ENCODE data around the gene GAS5. TPM values are rescaled to one million over a fixed set of nuclear protein-coding genes. Genes with fewer than 3 reads are reported as not detected.

Gene GAS5
- total and polyA plus RNA-seq, 9 of the 15 experiments (the other 6 are each of a cell fraction or from before 2014, with no cell fraction given) = 565 to 1,860 (median 1,006) TPM

GRCh38 chr1:173870252-173871075 is 2.7 kb upstream of the GAS5 start (continued):
- no peak for TF ChIP-seq ZNF76 (CRISPR knock-in tag; IDR thresholded peaks at IDR 0.05; ENCODE audit: borderline replicate concordance)
- no peak for TF ChIP-seq ZMIZ1 (IDR thresholded peaks at IDR 0.05; ENCODE audit: low read depth in 2 of 2, low read length in 2 of 2)
- TF ChIP-seq, protein P1, sequence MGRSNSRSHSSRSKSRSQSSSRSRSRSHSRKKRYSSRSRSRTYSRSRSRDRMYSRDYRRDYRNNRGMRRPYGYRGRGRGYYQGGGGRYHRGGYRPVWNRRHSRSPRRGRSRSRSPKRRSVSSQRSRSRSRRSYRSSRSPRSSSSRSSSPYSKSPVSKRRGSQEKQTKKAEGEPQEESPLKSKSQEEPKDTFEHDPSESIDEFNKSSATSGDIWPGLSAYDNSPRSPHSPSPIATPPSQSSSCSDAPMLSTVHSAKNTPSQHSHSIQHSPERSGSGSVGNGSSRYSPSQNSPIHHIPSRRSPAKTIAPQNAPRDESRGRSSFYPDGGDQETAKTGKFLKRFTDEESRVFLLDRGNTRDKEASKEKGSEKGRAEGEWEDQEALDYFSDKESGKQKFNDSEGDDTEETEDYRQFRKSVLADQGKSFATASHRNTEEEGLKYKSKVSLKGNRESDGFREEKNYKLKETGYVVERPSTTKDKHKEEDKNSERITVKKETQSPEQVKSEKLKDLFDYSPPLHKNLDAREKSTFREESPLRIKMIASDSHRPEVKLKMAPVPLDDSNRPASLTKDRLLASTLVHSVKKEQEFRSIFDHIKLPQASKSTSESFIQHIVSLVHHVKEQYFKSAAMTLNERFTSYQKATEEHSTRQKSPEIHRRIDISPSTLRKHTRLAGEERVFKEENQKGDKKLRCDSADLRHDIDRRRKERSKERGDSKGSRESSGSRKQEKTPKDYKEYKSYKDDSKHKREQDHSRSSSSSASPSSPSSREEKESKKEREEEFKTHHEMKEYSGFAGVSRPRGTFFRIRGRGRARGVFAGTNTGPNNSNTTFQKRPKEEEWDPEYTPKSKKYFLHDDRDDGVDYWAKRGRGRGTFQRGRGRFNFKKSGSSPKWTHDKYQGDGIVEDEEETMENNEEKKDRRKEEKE (IDR thresholded peaks at IDR 0.05; ENCODE audit: borderline replicate concordance in 1 of 2, control insufficient read depth in 1 of 2, low read depth in 2 of 2, low read length in 1 of 2) = no peak
- 0 out of 2 replicates have a peak, but pooled peaks have one; percentile 8 for TF ChIP-seq PYGO2 (tag; IDR thresholded peaks at IDR 0.05)
- no peak for TF ChIP-seq PTBP1 (IDR thresholded peaks at IDR 0.05; ENCODE audit: low read depth, low read length)
- no peak for TF ChIP-seq E2F3 (CRISPR knock-in tag; IDR thresholded peaks at IDR 0.05)
- no peak for TF ChIP-seq SNAPC5 (CRISPR knock-in tag; IDR thresholded peaks at IDR 0.05)
- TF ChIP-seq ASH1L (IDR thresholded peaks at IDR 0.05; ENCODE audit: borderline replicate concordance, low read depth, partially characterized antibody) = no peak
- TF ChIP-seq ZNF324 (CRISPR knock-in tag; IDR thresholded peaks at IDR 0.05) = no peak
- no peak for TF ChIP-seq POLR3A (IDR thresholded peaks at IDR 0.05; ENCODE audit: borderline replicate concordance, extremely low read depth, insufficient read depth, insufficient read length)
- no peak for TF ChIP-seq CC2D1A (IDR thresholded peaks at IDR 0.05)
- TF ChIP-seq MEIS2 (IDR thresholded peaks at IDR 0.05; ENCODE audit: partially characterized antibody) = peak; percentile 20
- no peak for TF ChIP-seq ZNF766 (CRISPR knock-in tag; conservative IDR thresholded peaks at IDR 0.05)
- 0 out of 2 replicates have a peak, but pooled peaks have one; percentile 14 for TF ChIP-seq SMARCE1 (IDR thresholded peaks at IDR 0.05)
- no peak for TF ChIP-seq ZBTB5 (IDR thresholded peaks at IDR 0.05)
- TF ChIP-seq SETDB1 (IDR thresholded peaks at IDR 0.05; ENCODE audit: low read length) = no peak
- TF ChIP-seq CBFB (CRISPR knock-in tag; IDR thresholded peaks at IDR 0.05) = 0 out of 2 replicates have a peak, but pooled peaks have one; percentile 34
- TF ChIP-seq ESRRB (CRISPR knock-in tag; IDR thresholded peaks at IDR 0.05; ENCODE audit: borderline replicate concordance) = no peak
- no peak for TF ChIP-seq ZNF507 (tag; conservative IDR thresholded peaks at IDR 0.05)
